ENCODE data around the gene PLG. TPM values are rescaled to one million over a fixed set of nuclear protein-coding genes. Genes with fewer than 3 reads are reported as not detected.

The PLG gene
- total RNA-seq, 2 donors from 2014 or later, result not detected

DNA sequence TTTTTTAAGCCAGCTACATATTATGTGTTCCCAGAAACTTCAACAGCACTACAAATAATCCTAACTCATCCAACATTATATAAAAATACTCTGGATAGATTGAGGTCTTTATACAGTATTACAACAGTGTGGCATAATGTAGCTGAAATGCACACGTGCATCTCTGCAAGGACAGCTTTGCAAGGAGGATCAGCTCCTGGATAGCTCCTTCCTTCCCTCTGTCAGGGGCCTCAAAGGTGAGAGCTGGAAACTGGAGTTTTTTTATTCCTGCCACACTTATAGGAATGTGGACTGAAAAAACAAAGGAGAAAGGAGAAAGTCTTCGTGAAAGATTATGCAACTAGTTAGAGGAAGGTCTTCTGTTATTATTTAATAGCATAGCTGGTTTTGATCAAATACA is 53.1 kb downstream of the PLG start:
- H3K27me3 ChIP-seq, result no peaks in the 10 kb centered on the region
- ATAC-seq (no peak), DNase-seq (no peak)
- WGBS, 2 donors, result 29 to 33% methylated on average over 2 of the region's 2 CpGs
- H3K4me3 ChIP-seq, result no peak overlapping the region
- no peaks in the 10 kb centered on the region for H3K9me3 ChIP-seq
- no peak for TF ChIP-seq CTCF (IDR thresholded peaks at IDR 0.05)
- TF ChIP-seq POLR2A (IDR thresholded peaks at IDR 0.05), result no peak
- H3K36me3 ChIP-seq (replicated peaks in 1 of 2; ENCODE audit: insufficient read depth in 1 of 2, low read depth in 2 of 2), result no peaks in the 10 kb centered on the region
- H3K4me1 ChIP-seq, result no peaks in the 10 kb centered on the region
- H3K27ac ChIP-seq, result no peak overlapping the region
- intact Hi-C loops (cut with DNase I), result no loop called here

- no peak overlapping the region for H3K27ac ChIP-seq
- TF ChIP-seq CTCF (IDR thresholded peaks at IDR 0.05) (no peak), POLR2A (IDR thresholded peaks at IDR 0.05) (no peak)
- no peaks in the 10 kb centered on the region for H3K36me3 ChIP-seq (replicated peaks in 1 of 2; ENCODE audit: insufficient read depth in 1 of 2, low read depth in 2 of 2)
- H3K4me3 ChIP-seq, result no peak overlapping the region
- DNase-seq (no peak), ATAC-seq (no peak)
- 87 to 96% methylated on average over 1 of the region's 1 CpG for WGBS, 2 donors
- no peaks in the 10 kb centered on the region for H3K9me3 ChIP-seq
- intact Hi-C loops (cut with DNase I), result no loop called here
- no peaks in the 10 kb centered on the region for H3K27me3 ChIP-seq
- no peaks in the 10 kb centered on the region for H3K4me1 ChIP-seq
Observed at GRCh38 chr6:160756021-160756420, 54.0 kb downstream of the PLG start.

GRCh38 chr6:160756871-160757270 is 54.8 kb downstream of the PLG start:
- intact Hi-C loops (cut with DNase I), result no loop called here
- no peak for ATAC-seq
- WGBS, 2 donors, result 59 to 80% methylated on average over 4 of the region's 4 CpGs
- TF ChIP-seq CTCF (IDR thresholded peaks at IDR 0.05) (no peak), POLR2A (IDR thresholded peaks at IDR 0.05) (no peak)
- Histone ChIP-seq H3K27ac (no peak overlapping the region), H3K4me1 (no peaks in the 10 kb centered on the region), H3K9me3 (no peaks in the 10 kb centered on the region), H3K27me3 (no peaks in the 10 kb centered on the region), H3K36me3 (replicated peaks in 1 of 2; ENCODE audit: insufficient read depth in 1 of 2, low read depth in 2 of 2) (no peaks in the 10 kb centered on the region), H3K4me3 (no peak overlapping the region)
- no peak for DNase-seq

- DNase-seq, result no peak
- WGBS, 2 donors, result 81 to 82% methylated on average over 5 of the region's 5 CpGs
- peaks cover 3% of the 10 kb centered on the region for H3K4me1 ChIP-seq
- H3K27me3 ChIP-seq, result no peaks in the 10 kb centered on the region
- no peak overlapping the region for H3K27ac ChIP-seq
- H3K4me3 ChIP-seq, result no peak overlapping the region
- intact Hi-C loops (cut with DNase I), result no loop called here
- H3K36me3 ChIP-seq (replicated peaks in 1 of 2; ENCODE audit: insufficient read depth in 1 of 2, low read depth in 2 of 2), result no peaks in the 10 kb centered on the region
- ATAC-seq, result no peak
- H3K9me3 ChIP-seq, result no peaks in the 10 kb centered on the region
- TF ChIP-seq CTCF (IDR thresholded peaks at IDR 0.05), result no peak
- no peak for TF ChIP-seq POLR2A (IDR thresholded peaks at IDR 0.05)
Observed at GRCh38 chr6:160764847-160765246, 62.8 kb downstream of the PLG start.

DNA sequence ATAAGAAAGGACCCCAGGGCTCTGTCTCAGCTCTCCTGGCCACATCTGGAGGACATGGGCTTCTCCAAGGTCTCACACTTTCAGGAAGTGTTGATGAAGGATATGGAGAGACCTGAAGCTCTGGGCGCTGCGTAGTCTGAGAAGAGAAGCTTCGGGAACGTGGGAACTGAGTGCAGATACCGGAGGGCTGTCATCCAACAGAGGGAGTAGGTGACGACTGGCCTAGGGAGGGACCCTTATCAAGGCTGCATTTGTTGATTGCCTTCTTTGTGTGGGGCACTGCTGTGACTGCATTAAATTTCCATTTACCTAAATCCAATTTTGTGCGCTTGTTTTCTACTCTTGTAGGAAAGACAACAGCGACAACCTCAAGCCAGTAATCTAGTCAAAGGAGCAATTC is 63.4 kb downstream of the PLG start:
- no peak for TF ChIP-seq POLR2A (IDR thresholded peaks at IDR 0.05)
- TF ChIP-seq CTCF (IDR thresholded peaks at IDR 0.05), result no peak
- H3K4me3 ChIP-seq, result no peak overlapping the region
- WGBS, 2 donors, result 71 to 75% methylated on average over 8 of the region's 8 CpGs
- intact Hi-C loops (cut with DNase I), result no loop called here
- DNase-seq, result no peak
- no peak overlapping the region for H3K27ac ChIP-seq
- peaks cover 3% of the 10 kb centered on the region for H3K4me1 ChIP-seq
- no peak for ATAC-seq
- no peaks in the 10 kb centered on the region for H3K9me3 ChIP-seq
- H3K36me3 ChIP-seq (replicated peaks in 1 of 2; ENCODE audit: insufficient read depth in 1 of 2, low read depth in 2 of 2), result no peaks in the 10 kb centered on the region
- H3K27me3 ChIP-seq, result no peaks in the 10 kb centered on the region
